Natural killer cell (primary cell): ENCODE data around the gene SAFB2. TPM values are rescaled to one million over a fixed set of nuclear protein-coding genes. Genes with fewer than 3 reads are reported as not detected.

Source experiments
- ATAC-seq, 3 donors: fragments of 150-1000 bp in 2 of 3; fragments of 200-7000 bp in 1 of 3; cut with Tn5 transposase; 1 replicate in 1 of 3; 2 replicates in 2 of 3; pipeline ENCODE4 v1.10.0; 2021; ENCODE audit warnings: mild to moderate bottlenecking in 2 of 3, moderate library complexity in 2 of 3
- DNase-seq, 2 donors: peaks; one replicate each; pipeline versions ENCODE4 v3.0.0 to v3.0.0-alpha.2; 2013 to 2021; ENCODE audit warnings: mixed read lengths in 1 of 2
- H3K27ac ChIP-seq: one replicate; pipeline ENCODE4 v1.5.1; 2013; ENCODE audit warnings: mild to moderate bottlenecking, low read length
- H3K27me3 ChIP-seq: one replicate; pipeline ENCODE4 v1.6.1; 2013; ENCODE audit warnings: low read length; ENCODE audit not compliant: control insufficient read depth, insufficient read depth
- H3K36me3 ChIP-seq: one replicate; pipeline ENCODE4 v1.6.1; 2013; ENCODE audit warnings: low read length; ENCODE audit not compliant: control insufficient read depth, insufficient read depth
- H3K4me1 ChIP-seq: one replicate; pipeline ENCODE4 v1.6.1; 2013; ENCODE audit warnings: low read length; ENCODE audit not compliant: control insufficient read depth, insufficient read depth
- H3K4me3 ChIP-seq: one replicate; pipeline ENCODE4 v1.5.1; 2013; ENCODE audit warnings: low read length
- H3K9me3 ChIP-seq: one replicate; pipeline ENCODE4 v1.6.1; 2013; ENCODE audit warnings: low read length; ENCODE audit not compliant: control insufficient read depth, insufficient read depth
- H3K27ac Mint-ChIP-seq, 2 donors: one replicate each; pipeline ENCODE4 v1.8.0; 2022; ENCODE audit warnings: mild to moderate bottlenecking in 2 of 2, mixed read lengths in 2 of 2, moderate library complexity in 1 of 2
- H3K27me3 Mint-ChIP-seq, 2 donors: one replicate each; pipeline ENCODE4 v1.8.0; 2022; ENCODE audit warnings: low read depth in 2 of 2, mixed read lengths in 2 of 2
- H3K36me3 Mint-ChIP-seq: one replicate; pipeline ENCODE4 v1.8.0; 2022; ENCODE audit warnings: mixed read lengths
- H3K4me1 Mint-ChIP-seq, 2 donors: one replicate each; pipeline ENCODE4 v1.8.0; 2022; ENCODE audit warnings: mixed read lengths in 2 of 2
- H3K4me3 Mint-ChIP-seq: one replicate; pipeline ENCODE4 v1.8.0; 2022; ENCODE audit warnings: mild to moderate bottlenecking, moderate library complexity, mixed read lengths
- H3K9me3 Mint-ChIP-seq, 2 donors: one replicate each; pipeline ENCODE4 v1.8.0; 2022; ENCODE audit warnings: mixed read lengths in 2 of 2
- CTCF ChIP-seq: fragments of 200-600 bp; IDR thresholded peaks from one replicate; pipeline ENCODE4 v1.8.0; 2022; ENCODE audit warnings: antibody characterized with exemption
- WGBS: methylation state at CpG from one replicate; pipeline ENCODE4 v1.1.7; 2013; ENCODE audit warnings: missing lambda C conversion rate; ENCODE audit not compliant: insufficient coverage; 5-methylcytosine and 5-hydroxymethylcytosine counted together
- intact Hi-C: fragments of 100-400 bp; cut with micrococcal nuclease; formaldehyde crosslinking; loops from one replicate; pipeline ENCODE4 v1.14.2; 2022
- total RNA-seq, 4 donors: library from RNA; stranded (reverse); fragments of 120-200 nt in 1 of 4; gene quantifications; one replicate each; pipeline versions ENCODE4 v1.2.3 to v1.2.4, GENCODE V29; 2013 to 2022

Gene SAFB2
- total RNA-seq, 3 donors from 2014 or later (not counting 1 experiment from before 2014, with no cell fraction given) = 232 to 264 (median 258) TPM

GRCh38 chr19:5600797-5601196 is 21.8 kb downstream of the SAFB2 start:
- Mint-ChIP-seq H3K4me1 (peaks cover 6 to 12% of the 10 kb centered on the region in 2 donors), H3K27me3 (no peaks in the 10 kb centered on the region), H3K27ac (no peak overlapping the region), H3K36me3 (peaks cover 14% of the 10 kb centered on the region), H3K9me3 (no peaks in the 10 kb centered on the region), H3K4me3 (no peak overlapping the region)
- DNase-seq (no peak), ATAC-seq (no peak)
- H3K4me1 ChIP-seq = no peaks in the 10 kb centered on the region
- H3K27ac ChIP-seq = no peak overlapping the region
- H3K4me3 ChIP-seq = no peak overlapping the region
- H3K36me3 ChIP-seq = peaks cover 87% of the 10 kb centered on the region
- intact Hi-C loops = loop anchor here (10.0 kb wide), 1 partner anchor 1646 kb away; no protein-coding TSS in a partner anchor
- WGBS = 96% methylated on average over 7 of the region's 8 CpGs
- H3K27me3 ChIP-seq = no peaks in the 10 kb centered on the region
- no peaks in the 10 kb centered on the region for H3K9me3 ChIP-seq
- TF ChIP-seq CTCF = no peak

- no peaks in the 10 kb centered on the region for H3K9me3 ChIP-seq
- Mint-ChIP-seq H3K27ac (no peak overlapping the region), H3K36me3 (peaks cover 21% of the 10 kb centered on the region), H3K27me3 (no peaks in the 10 kb centered on the region), H3K4me1 (peaks cover 0 to 6% of the 10 kb centered on the region in 2 donors), H3K9me3 (no peaks in the 10 kb centered on the region), H3K4me3 (no peak overlapping the region)
- ATAC-seq (no peak), DNase-seq (no peak)
- TF ChIP-seq CTCF = no peak
- H3K27me3 ChIP-seq = no peaks in the 10 kb centered on the region
- intact Hi-C loops = no loop called here
- 97% methylated on average over 9 of the region's 9 CpGs for WGBS
- H3K36me3 ChIP-seq = peaks cover 90% of the 10 kb centered on the region
- H3K4me1 ChIP-seq = no peaks in the 10 kb centered on the region
- no peak overlapping the region for H3K27ac ChIP-seq
- H3K4me3 ChIP-seq = no peak overlapping the region
Observed at GRCh38 chr19:5595745-5596144, 26.8 kb downstream of the SAFB2 start.

- H3K4me1 Mint-ChIP-seq = peaks cover 0 to 7% of the 10 kb centered on the region in 2 donors
- no peak for DNase-seq
- H3K36me3 Mint-ChIP-seq = peaks cover 18% of the 10 kb centered on the region
- 92% methylated on average over 18 of the region's 18 CpGs for WGBS
- intact Hi-C loops = no loop called here
- no peak for ATAC-seq
- no peak for TF ChIP-seq CTCF
- no peaks in the 10 kb centered on the region for H3K27me3 ChIP-seq
- H3K27me3 Mint-ChIP-seq = no peaks in the 10 kb centered on the region
- H3K27ac ChIP-seq = no peak overlapping the region
- H3K4me1 ChIP-seq = no peaks in the 10 kb centered on the region
- no peak overlapping the region for H3K4me3 Mint-ChIP-seq
- H3K27ac Mint-ChIP-seq = no peak overlapping the region
- no peaks in the 10 kb centered on the region for H3K9me3 Mint-ChIP-seq
- peaks cover 90% of the 10 kb centered on the region for H3K36me3 ChIP-seq
- H3K4me3 ChIP-seq = no peak overlapping the region
- no peaks in the 10 kb centered on the region for H3K9me3 ChIP-seq
Observed at GRCh38 chr19:5595129-5595528, 27.4 kb downstream of the SAFB2 start.

- H3K4me3 ChIP-seq = no peak overlapping the region
- Mint-ChIP-seq H3K9me3 (no peaks in the 10 kb centered on the region), H3K4me1 (peaks cover 0 to 5% of the 10 kb centered on the region in 2 donors), H3K4me3 (no peak overlapping the region), H3K36me3 (peaks cover 14% of the 10 kb centered on the region), H3K27ac (no peak overlapping the region), H3K27me3 (no peaks in the 10 kb centered on the region)
- 99% methylated on average over 7 of the region's 7 CpGs for WGBS
- no peaks in the 10 kb centered on the region for H3K9me3 ChIP-seq
- ATAC-seq = no peak
- no peaks in the 10 kb centered on the region for H3K27me3 ChIP-seq
- intact Hi-C loops = no loop called here
- TF ChIP-seq CTCF = no peak
- no peak for DNase-seq
- peaks cover 90% of the 10 kb centered on the region for H3K36me3 ChIP-seq
- H3K4me1 ChIP-seq = no peaks in the 10 kb centered on the region
- H3K27ac ChIP-seq = no peak overlapping the region
Observed at GRCh38 chr19:5594521-5594950, 28.0 kb downstream of the SAFB2 start.
